BLaER1 (cell line): ENCODE results near the gene FBF1.
A peak's percentile ranks its signal among the peaks of the same experiment; 100 is the strongest.

ENCODE experiments used
- H3K27ac ChIP-seq: shearing (Covaris generic); formaldehyde crosslinking; 2 replicates; pipeline ENCODE4 v1.8.1; 2022
- H3K27me3 ChIP-seq: shearing (Covaris generic); formaldehyde crosslinking; 2 replicates; pipeline ENCODE4 v1.8.1; 2022
- H3K36me3 ChIP-seq: shearing (Covaris generic); formaldehyde crosslinking; 2 replicates; pipeline ENCODE4 v1.8.1; 2022
- H3K4me1 ChIP-seq: shearing (Covaris generic); formaldehyde crosslinking; 2 replicates; pipeline ENCODE4 v1.8.1; 2022
- H3K4me2 ChIP-seq: shearing (Covaris generic); formaldehyde crosslinking; 2 replicates; pipeline ENCODE4 v1.8.1; 2022
- H3K4me3 ChIP-seq: shearing (Covaris generic); formaldehyde crosslinking; 2 replicates; pipeline ENCODE4 v1.8.1; 2022
- H3K9ac ChIP-seq: shearing (Covaris generic); formaldehyde crosslinking; 2 replicates; pipeline ENCODE4 v1.8.1; 2022
- H3K9me3 ChIP-seq: shearing (Covaris generic); formaldehyde crosslinking; 2 replicates; pipeline ENCODE4 v1.8.1; 2022
- H4K20me1 ChIP-seq: shearing (Covaris generic); formaldehyde crosslinking; 2 replicates; pipeline ENCODE4 v1.8.1; 2022
- Cebpa-rat ChIP-seq: shearing (Covaris generic); IDR thresholded peaks from 2 replicates; pipeline ENCODE4 v1.8.1; 2022

Gene FBF1

GRCh38 chr17:75931062-75931461 lies 9.8 kb downstream of the FBF1 start:
- peaks cover 2% of the 10 kb centered on the region; the same call in 1 of the 2 replicates for H3K36me3 ChIP-seq
- TF ChIP-seq Cebpa-rat, result no peak

GRCh38 chr17:75927286-75927922 lies 13.4 kb downstream of the FBF1 start:
- H4K20me1 ChIP-seq, result no peaks in the 10 kb centered on the region
- no peaks in the 10 kb centered on the region for H3K27me3 ChIP-seq
- no peak overlapping the region for H3K9ac ChIP-seq
- no peak for TF ChIP-seq Cebpa-rat
- H3K36me3 ChIP-seq, result peaks cover 5% of the 10 kb centered on the region; the same call in 1 of the 2 replicates
- H3K27ac ChIP-seq, result no peak overlapping the region
- H3K4me2 ChIP-seq, result no peak overlapping the region
- H3K4me1 ChIP-seq, result peaks cover 35% of the 10 kb centered on the region
- no peaks in the 10 kb centered on the region for H3K9me3 ChIP-seq
- H3K4me3 ChIP-seq, result no peak overlapping the region

More at GRCh38 chr17:75931062-75931461, 9.8 kb downstream of the FBF1 start:
- H3K27me3 ChIP-seq, result no peaks in the 10 kb centered on the region
- H3K27ac ChIP-seq, result no peak overlapping the region
- peaks cover 7% of the 10 kb centered on the region; the same call in 1 of the 2 replicates for H3K4me1 ChIP-seq
- no peaks in the 10 kb centered on the region for H4K20me1 ChIP-seq
- H3K4me3 ChIP-seq, result no peak overlapping the region
- no peak overlapping the region for H3K9ac ChIP-seq
- H3K4me2 ChIP-seq, result no peak overlapping the region
- H3K9me3 ChIP-seq, result no peaks in the 10 kb centered on the region

DNA sequence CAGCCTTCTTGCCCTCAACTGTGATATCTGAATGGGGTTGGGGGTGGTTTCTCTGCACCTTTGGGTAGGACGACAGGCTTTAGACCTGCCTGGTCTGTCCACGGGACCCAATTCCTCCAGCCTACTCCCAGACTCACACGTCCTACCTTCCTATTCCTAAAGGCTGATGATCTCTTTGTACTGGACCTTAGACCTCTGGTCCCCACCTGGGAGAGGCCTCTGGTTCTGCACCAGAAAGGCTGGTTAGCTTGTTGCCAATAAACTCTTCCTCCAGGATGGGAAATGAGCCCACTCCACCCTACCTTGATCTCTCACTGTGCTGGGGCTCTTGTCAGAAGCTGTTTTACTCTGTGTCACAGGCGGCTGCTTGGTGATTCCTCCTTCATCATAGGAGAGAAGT lies 14.4 kb downstream of the FBF1 start:
- no peak overlapping the region for H3K4me2 ChIP-seq
- H3K9ac ChIP-seq, result no peak overlapping the region
- no peak for TF ChIP-seq Cebpa-rat
- H4K20me1 ChIP-seq, result no peaks in the 10 kb centered on the region
- H3K27ac ChIP-seq, result no peak overlapping the region
- peaks cover 5% of the 10 kb centered on the region; the same call in 1 of the 2 replicates for H3K36me3 ChIP-seq
- H3K4me3 ChIP-seq, result no peak overlapping the region
- H3K4me1 ChIP-seq, result peaks cover 41% of the 10 kb centered on the region
- no peaks in the 10 kb centered on the region for H3K9me3 ChIP-seq
- H3K27me3 ChIP-seq, result no peaks in the 10 kb centered on the region

DNA sequence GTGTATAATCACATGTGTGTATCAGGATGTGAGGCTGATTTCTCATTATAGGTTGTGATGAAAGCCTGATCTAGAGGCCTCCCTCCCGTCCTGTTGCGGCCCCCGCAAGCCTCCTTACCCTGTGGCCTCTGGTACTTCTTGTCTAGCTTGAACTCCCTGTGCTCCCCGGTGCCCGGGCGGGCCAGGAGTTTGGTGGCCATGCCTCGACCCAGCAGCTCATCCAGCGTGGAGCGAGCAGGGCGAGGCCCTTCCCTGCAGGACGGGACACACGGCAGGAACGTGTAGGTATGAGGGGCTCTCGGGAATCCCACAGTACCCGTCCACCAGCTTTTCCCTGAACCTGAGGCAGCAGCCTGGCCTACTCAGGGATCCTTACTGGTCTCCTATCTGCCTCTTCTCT lies 14.9 kb downstream of the FBF1 start:
- no peak for TF ChIP-seq Cebpa-rat

DNA sequence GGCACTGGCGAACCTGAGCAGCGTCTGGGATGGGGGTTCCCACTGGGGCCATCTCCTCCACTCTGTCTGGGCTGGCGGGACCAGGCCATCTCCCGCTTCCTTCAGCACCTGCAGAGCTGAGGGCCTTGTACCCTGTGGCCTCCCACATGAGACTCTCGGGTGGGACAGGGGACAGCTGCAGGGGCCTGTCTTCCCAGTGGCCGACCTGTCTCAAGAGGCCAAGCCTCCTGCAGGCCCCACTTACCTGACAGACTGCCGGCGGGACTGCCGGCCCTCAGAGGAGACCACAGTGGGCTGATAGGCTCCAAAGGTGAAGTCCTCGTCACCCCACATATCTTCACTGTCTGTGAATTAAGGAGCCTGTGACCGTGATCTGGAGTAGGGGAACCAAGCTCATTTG lies 15.7 kb downstream of the FBF1 start:
- no peaks in the 10 kb centered on the region for H3K9me3 ChIP-seq
- no peak overlapping the region for H3K27ac ChIP-seq
- no peak for TF ChIP-seq Cebpa-rat
- H3K27me3 ChIP-seq, result no peaks in the 10 kb centered on the region
- H4K20me1 ChIP-seq, result no peaks in the 10 kb centered on the region
- no peak overlapping the region for H3K9ac ChIP-seq
- H3K4me2 ChIP-seq, result no peak overlapping the region
- no peak overlapping the region for H3K4me3 ChIP-seq
- H3K4me1 ChIP-seq, result peaks cover 38% of the 10 kb centered on the region
- H3K36me3 ChIP-seq, result peaks cover 5% of the 10 kb centered on the region; the same call in 1 of the 2 replicates

More for the DNA sequence above, 14.9 kb downstream of the FBF1 start:
- peaks cover 5% of the 10 kb centered on the region; the same call in 1 of the 2 replicates for H3K36me3 ChIP-seq
- H3K27ac ChIP-seq, result no peak overlapping the region
- H3K4me3 ChIP-seq, result no peak overlapping the region
- H3K9me3 ChIP-seq, result no peaks in the 10 kb centered on the region
- H3K27me3 ChIP-seq, result no peaks in the 10 kb centered on the region
- peaks cover 45% of the 10 kb centered on the region for H3K4me1 ChIP-seq
- H4K20me1 ChIP-seq, result no peaks in the 10 kb centered on the region
- H3K9ac ChIP-seq, result no peak overlapping the region
- H3K4me2 ChIP-seq, result no peak overlapping the region

DNA sequence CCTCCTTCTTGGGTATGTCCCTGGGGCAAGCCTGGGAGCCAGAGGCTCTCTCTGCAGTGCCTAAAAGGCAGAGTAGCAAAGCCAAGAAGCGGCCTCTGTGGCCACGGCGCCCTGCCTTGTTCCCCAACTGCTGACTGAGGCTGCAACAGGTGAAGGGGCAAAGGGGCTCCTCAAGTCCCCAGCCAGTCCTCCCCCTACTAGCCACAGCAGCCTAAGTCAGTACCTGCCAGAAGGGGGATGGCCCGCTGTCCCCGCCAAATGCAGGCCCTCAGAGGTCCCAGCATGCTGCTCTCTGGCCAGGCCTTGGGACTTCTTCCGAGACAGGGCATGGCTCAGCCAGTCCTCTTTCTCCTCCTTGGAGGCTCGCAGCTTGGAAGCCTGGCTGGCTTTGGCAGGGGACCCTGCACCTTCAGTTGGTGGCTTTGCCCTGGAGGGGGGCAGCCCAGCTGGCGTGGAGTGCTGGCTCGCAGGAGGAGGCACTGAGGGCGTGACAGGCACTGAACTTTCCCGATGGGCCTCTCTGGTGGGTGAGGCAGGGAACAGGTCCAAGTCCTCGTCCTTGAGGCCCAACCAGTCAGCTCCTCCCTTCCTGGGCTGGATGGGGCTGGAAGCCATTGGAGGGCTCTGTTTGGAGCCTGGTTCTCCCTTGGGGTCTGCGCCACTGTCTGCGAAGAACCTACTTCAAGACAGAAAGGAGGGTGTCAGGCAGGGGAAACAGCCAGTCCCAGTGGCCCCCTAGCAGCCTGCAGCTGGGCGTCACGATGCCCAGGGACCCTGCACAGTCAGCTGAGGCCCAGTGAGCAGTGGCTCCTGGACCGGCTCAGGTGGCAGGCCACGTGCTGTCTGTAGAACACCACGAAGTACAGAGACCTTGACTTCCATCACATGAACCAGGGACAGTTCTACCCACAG lies 17.6 kb downstream of the FBF1 start:
- peaks cover 11% of the 10 kb centered on the region; the same call in 1 of the 2 replicates for H3K36me3 ChIP-seq
- no peak for TF ChIP-seq Cebpa-rat
- peaks cover 38% of the 10 kb centered on the region for H3K4me1 ChIP-seq
- H3K9ac ChIP-seq, result peak overlapping the region; percentile 63; the same call in 1 of the 2 replicates
- no peaks in the 10 kb centered on the region for H3K9me3 ChIP-seq
- no peak overlapping the region for H3K4me3 ChIP-seq
- no peaks in the 10 kb centered on the region for H3K27me3 ChIP-seq
- peak overlapping the region; percentile 72 for H3K27ac ChIP-seq
- peak overlapping the region; percentile 74 for H3K4me2 ChIP-seq
- no peaks in the 10 kb centered on the region for H4K20me1 ChIP-seq

DNA sequence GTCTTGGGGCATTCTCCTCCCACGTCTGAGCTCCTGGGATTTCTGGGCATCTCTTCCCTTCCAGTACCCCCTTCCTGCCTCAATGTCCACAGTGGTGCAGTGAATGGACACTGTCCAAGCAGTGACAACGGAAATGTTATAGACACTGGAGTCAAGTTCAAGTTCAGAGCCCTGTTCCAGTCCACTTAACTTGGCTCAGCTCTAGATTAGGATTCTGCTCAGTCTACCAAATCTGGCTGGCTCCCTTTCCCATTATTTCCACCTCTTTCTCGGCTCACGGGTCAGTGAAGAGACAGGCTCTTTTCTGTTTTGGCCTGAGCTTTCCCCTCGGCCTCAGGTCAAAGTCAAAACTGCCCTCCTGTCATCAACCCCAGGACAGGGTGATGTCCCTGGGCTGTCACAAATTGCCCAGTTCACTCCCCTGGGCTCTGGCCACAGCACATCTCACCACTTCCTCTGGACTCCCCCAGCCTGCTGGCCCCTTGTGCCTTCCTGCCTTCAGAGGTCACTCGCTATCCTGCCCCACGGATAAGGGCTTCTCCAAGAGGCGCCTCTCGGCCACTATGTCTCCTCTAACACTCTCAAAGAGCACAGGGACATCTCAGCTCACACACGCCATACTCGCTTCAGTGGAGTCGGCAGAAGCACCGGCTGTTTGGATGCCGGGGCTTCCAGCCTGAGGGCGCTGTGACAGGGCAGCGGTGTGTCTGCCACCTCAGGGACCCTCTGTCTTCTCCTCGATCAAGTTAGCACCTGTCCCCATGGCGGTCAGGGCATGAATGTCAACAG lies 18.5 kb downstream of the FBF1 start:
- Histone ChIP-seq H3K36me3 (peaks cover 11% of the 10 kb centered on the region; the same call in 1 of the 2 replicates), H3K9me3 (no peaks in the 10 kb centered on the region), H3K4me3 (no peak overlapping the region), H3K27me3 (no peaks in the 10 kb centered on the region), H3K27ac (peak overlapping the region; percentile 72), H3K4me2 (peak overlapping the region; percentile 74), H3K4me1 (peaks cover 47% of the 10 kb centered on the region), H4K20me1 (no peaks in the 10 kb centered on the region), H3K9ac (peak overlapping the region; percentile 63; the same call in 1 of the 2 replicates)
- no peak for TF ChIP-seq Cebpa-rat

DNA sequence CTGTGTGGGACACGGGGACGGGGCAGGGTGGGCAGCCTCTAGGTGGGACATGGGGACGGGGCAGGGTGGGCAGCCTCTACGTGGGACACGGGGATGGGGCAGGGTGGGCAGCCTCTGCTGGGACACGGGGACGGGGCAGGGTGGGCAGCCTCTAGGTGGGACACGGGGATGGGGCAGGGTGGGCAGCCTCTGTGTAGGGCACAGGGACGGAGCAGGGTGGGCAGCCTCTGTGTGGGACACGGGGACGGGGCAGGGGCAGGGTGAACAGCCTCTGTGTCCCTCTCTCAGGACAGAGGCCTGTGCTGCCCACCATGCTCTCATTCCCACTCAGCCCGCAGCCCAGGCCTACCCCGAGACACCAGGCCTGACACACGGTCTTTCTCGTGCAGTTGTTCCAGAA lies 19.2 kb downstream of the FBF1 start:
- Histone ChIP-seq H3K27me3 (no peaks in the 10 kb centered on the region), H3K4me3 (no peak overlapping the region), H3K36me3 (peaks cover 11% of the 10 kb centered on the region; the same call in 1 of the 2 replicates), H3K4me2 (peak overlapping the region; percentile 74; the same call in 1 of the 2 replicates), H3K27ac (0 out of 2 replicates have a peak overlapping the region, but pooled peaks have one; percentile 46), H3K9me3 (no peaks in the 10 kb centered on the region), H4K20me1 (no peaks in the 10 kb centered on the region), H3K9ac (no peak overlapping the region), H3K4me1 (peaks cover 55% of the 10 kb centered on the region)
- TF ChIP-seq Cebpa-rat, result no peak

- TF ChIP-seq Cebpa-rat, result no peak
- H3K9ac ChIP-seq, result no peak overlapping the region
Observed at GRCh38 chr17:75920045-75920560, 20.7 kb downstream of the FBF1 start.

More at GRCh38 chr17:75920045-75920560, 20.7 kb downstream of the FBF1 start:
- no peak overlapping the region for H3K4me2 ChIP-seq
- no peaks in the 10 kb centered on the region for H4K20me1 ChIP-seq
- peaks cover 7% of the 10 kb centered on the region; the same call in 1 of the 2 replicates for H3K36me3 ChIP-seq
- H3K27me3 ChIP-seq, result no peaks in the 10 kb centered on the region
- no peak overlapping the region for H3K4me3 ChIP-seq
- no peak overlapping the region for H3K27ac ChIP-seq
- H3K4me1 ChIP-seq, result peaks cover 54% of the 10 kb centered on the region
- H3K9me3 ChIP-seq, result no peaks in the 10 kb centered on the region
